Esophagus muscularis mucosa (tissue), 4 donors: ENCODE results near the gene CNNM1. TPM values are rescaled to one million over a fixed set of nuclear protein-coding genes. Genes with fewer than 3 reads are reported as not detected.

ENCODE experiments used
- DNase-seq: peaks from one replicate; pipeline ENCODE4 v3.0.0-alpha.2; 2017; ENCODE audit errors: extremely low spot score
- H3K27ac ChIP-seq, 4 donors: fragments of 200-600 bp; sonication (generic); replicated peaks in 1 of 4; 1 replicate in 3 of 4; 2 replicates in 1 of 4; pipeline ENCODE4 v1.5.1; 2016 to 2019; ENCODE audit warnings: mild to moderate bottlenecking in 1 of 4
- H3K27me3 ChIP-seq, 4 donors: fragments of 200-600 bp; sonication (generic); one replicate each; pipeline versions ENCODE4 v1.5.1 to v1.6.0; 2016 to 2019
- H3K36me3 ChIP-seq, 4 donors: fragments of 200-600 bp; sonication (generic); one replicate each; pipeline ENCODE4 v1.5.1; 2016 to 2019
- H3K4me1 ChIP-seq, 4 donors: fragments of 200-600 bp; sonication (generic); one replicate each; pipeline ENCODE4 v1.5.1; 2016 to 2019
- H3K4me3 ChIP-seq, 4 donors: fragments of 200-600 bp; sonication (generic); 1 replicate in 2 of 4; 2 replicates in 2 of 4; pipeline ENCODE4 v1.5.1; 2016 to 2019; ENCODE audit warnings: mild to moderate bottlenecking in 4 of 4, moderate library complexity in 1 of 4
- H3K9me3 ChIP-seq, 4 donors: fragments of 200-600 bp; sonication (generic); 1 replicate in 3 of 4; 2 replicates in 1 of 4; pipeline ENCODE4 v1.5.1; 2016 to 2019
- EP300 ChIP-seq: sonication (generic); formaldehyde crosslinking; IDR thresholded peaks from one replicate; pipeline ENCODE4 v1.6.1; 2017; ENCODE audit warnings: antibody characterized with exemption
- POLR2A ChIP-seq: fragments of 450-650 bp; IDR thresholded peaks from one replicate; pipeline ENCODE4 v1.6.1; 2017; ENCODE audit warnings: antibody characterized with exemption, moderate library complexity, mild to moderate bottlenecking, low read depth
- POLR2AphosphoS5 ChIP-seq, 2 donors: sonication (generic); formaldehyde crosslinking; IDR thresholded peaks; one replicate each; pipeline ENCODE4 v1.6.1; 2017; ENCODE audit warnings: antibody characterized with exemption in 2 of 2
- WGBS: methylation state at CpG from one replicate; pipeline ENCODE4 v1.1.5; 2018; 5-methylcytosine and 5-hydroxymethylcytosine counted together
- intact Hi-C: fragments of 100-400 bp; cut with DNase I; formaldehyde crosslinking; loops from one replicate; pipeline ENCODE4 v1.15.1; 2023
- total RNA-seq, 4 donors: library from RNA; depleted of rRNA; stranded (reverse); fragments of >200 nt; gene quantifications; one replicate each; pipeline versions ENCODE4 v1.1.0 to v1.2.1, GENCODE V29; 2016
- TF ChIP-seq, protein P1 (sequence below), 3 experiments: fragments of 200-600 bp in 2 of 3; fragments of 450-650 bp in 1 of 3; sonication (generic) in 2 of 3; IDR thresholded peaks; one replicate each; pipeline ENCODE4 v1.5.1; 2017 to 2019; ENCODE audit warnings: antibody characterized with exemption in 3 of 3, mild to moderate bottlenecking in 2 of 3, moderate library complexity in 1 of 3

CNNM1 gene
- total RNA-seq, 4 donors from 2014 or later, result 1.7 to 3.4 (median 2.7) TPM

DNA sequence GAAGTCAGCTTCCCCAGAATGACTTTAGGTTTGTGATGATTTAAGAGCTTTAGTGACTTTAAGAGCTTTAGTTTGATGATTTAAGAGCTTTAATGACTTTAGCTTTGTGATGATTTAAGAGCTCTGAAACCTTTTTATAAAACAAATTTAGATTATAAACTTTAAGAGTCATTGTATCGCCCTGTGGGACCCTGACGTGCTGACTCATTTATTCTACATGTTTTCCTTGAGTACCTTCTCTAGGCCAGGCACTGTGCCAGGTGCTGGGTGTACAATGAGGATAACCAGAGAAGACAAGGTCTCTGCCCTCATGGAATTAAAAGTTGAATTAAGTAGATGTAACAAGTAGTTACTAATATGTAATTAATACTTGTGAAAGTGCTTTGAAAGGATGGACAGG, 45.4 kb downstream of the CNNM1 start:
- Histone ChIP-seq H3K27me3 (no peaks in the 10 kb centered on the region), H3K9me3 (no peaks in the 10 kb centered on the region), H3K4me3 (no peak overlapping the region), H3K36me3 (no peaks in the 10 kb centered on the region), H3K27ac (no peak overlapping the region), H3K4me1 (peaks cover 0 to 10% (median 3%) of the 10 kb centered on the region in 4 donors)
- no peak for DNase-seq
- intact Hi-C loops, result loop anchor here (10.0 kb wide), 1 partner anchor 910 kb away; no protein-coding TSS in a partner anchor
- TF ChIP-seq POLR2AphosphoS5 (IDR thresholded peaks at IDR 0.05), result no peak
- TF ChIP-seq EP300, result no peak
- WGBS, result 52% methylated on average over 2 of the region's 2 CpGs

DNA sequence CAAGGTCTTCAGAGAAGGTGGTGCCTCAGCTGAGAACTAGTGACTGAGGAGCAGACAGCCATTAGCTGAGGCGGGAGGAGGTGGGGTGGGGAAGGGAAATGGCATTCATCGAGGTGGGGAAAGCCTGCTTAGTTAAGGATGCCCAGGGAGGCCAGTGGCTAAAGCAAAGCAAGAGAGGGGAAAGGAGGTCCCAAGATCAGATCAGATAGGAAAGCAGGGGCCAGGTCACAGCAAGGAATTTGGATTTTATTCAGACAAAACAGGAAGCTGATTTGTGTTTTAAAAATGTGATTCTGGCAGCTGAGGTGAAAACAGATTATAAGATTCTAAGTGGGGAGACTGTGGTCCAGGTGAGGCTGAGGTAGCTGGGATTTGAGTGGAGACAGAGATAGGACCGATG, 45.8 kb downstream of the CNNM1 start:
- H3K4me1 ChIP-seq, result peaks cover 0 to 10% (median 3%) of the 10 kb centered on the region in 4 donors
- intact Hi-C loops, result loop anchor here (10.0 kb wide), 1 partner anchor 910 kb away; no protein-coding TSS in a partner anchor
- no peak overlapping the region for H3K27ac ChIP-seq
- no peaks in the 10 kb centered on the region for H3K9me3 ChIP-seq
- H3K4me3 ChIP-seq, result no peak overlapping the region
- no peaks in the 10 kb centered on the region for H3K27me3 ChIP-seq
- TF ChIP-seq, protein P1, sequence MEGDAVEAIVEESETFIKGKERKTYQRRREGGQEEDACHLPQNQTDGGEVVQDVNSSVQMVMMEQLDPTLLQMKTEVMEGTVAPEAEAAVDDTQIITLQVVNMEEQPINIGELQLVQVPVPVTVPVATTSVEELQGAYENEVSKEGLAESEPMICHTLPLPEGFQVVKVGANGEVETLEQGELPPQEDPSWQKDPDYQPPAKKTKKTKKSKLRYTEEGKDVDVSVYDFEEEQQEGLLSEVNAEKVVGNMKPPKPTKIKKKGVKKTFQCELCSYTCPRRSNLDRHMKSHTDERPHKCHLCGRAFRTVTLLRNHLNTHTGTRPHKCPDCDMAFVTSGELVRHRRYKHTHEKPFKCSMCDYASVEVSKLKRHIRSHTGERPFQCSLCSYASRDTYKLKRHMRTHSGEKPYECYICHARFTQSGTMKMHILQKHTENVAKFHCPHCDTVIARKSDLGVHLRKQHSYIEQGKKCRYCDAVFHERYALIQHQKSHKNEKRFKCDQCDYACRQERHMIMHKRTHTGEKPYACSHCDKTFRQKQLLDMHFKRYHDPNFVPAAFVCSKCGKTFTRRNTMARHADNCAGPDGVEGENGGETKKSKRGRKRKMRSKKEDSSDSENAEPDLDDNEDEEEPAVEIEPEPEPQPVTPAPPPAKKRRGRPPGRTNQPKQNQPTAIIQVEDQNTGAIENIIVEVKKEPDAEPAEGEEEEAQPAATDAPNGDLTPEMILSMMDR (IDR thresholded peaks at IDR 0.05), result no peak
- TF ChIP-seq EP300, result no peak
- no peak for TF ChIP-seq POLR2AphosphoS5 (IDR thresholded peaks at IDR 0.05)
- TF ChIP-seq POLR2A, result no peak
- H3K36me3 ChIP-seq, result no peaks in the 10 kb centered on the region
- 73% methylated on average over 3 of the region's 3 CpGs for WGBS
- DNase-seq, result no peak

DNA sequence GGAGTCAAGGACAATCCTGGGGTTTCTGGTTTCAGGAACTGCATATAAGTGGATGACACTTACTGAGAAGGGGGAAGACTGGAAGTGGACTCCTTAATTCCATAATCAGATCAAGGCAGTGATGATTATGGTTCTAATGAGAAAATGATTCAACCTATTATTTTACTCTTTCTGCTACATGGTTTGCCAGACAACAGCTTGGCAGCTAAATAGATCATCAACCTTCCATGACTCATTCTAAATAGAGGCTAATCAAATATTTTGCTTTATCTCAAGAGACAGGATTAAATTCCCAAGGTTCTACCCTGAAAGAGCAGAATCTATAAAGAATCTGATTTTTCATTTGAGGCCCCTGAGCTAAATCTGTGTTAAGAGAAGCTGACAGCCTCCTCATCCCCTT, 46.3 kb downstream of the CNNM1 start:
- intact Hi-C loops, result loop anchor here (10.0 kb wide), 1 partner anchor 911 kb away; no protein-coding TSS in a partner anchor
- no peak overlapping the region for H3K4me3 ChIP-seq

DNA sequence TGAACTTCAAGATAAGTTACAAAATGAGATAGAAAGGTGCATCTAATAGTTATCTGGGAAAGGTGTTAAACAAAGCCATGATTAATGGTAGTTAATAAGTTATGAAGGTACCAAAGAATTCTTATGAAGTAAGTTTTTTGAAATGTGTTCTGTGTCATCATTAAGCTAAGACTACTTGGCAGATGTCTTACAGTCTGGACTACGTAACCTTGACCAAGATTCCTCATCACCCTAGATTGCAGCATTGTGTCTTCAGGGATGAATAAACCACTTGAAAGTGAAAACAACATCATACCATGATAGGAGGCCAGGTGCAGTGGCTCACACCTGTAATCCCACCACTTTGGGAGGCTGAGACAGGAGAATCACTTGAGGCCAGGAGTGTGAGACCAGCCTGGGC, 53.0 kb downstream of the CNNM1 start:
- 67% methylated on average over 1 of the region's 1 CpG for WGBS
- Histone ChIP-seq H3K9me3 (no peaks in the 10 kb centered on the region), H3K27me3 (no peaks in the 10 kb centered on the region), H3K4me1 (no peaks in the 10 kb centered on the region), H3K4me3 (no peak overlapping the region), H3K27ac (no peak overlapping the region), H3K36me3 (no peaks in the 10 kb centered on the region)
- TF ChIP-seq POLR2AphosphoS5 (IDR thresholded peaks at IDR 0.05), result no peak
- TF ChIP-seq POLR2A, result no peak
- TF ChIP-seq EP300, result no peak
- TF ChIP-seq, protein P1 (IDR thresholded peaks at IDR 0.05), result no peak
- intact Hi-C loops, result no loop called here
- DNase-seq, result no peak

More for the DNA sequence above, 46.3 kb downstream of the CNNM1 start:
- Histone ChIP-seq H3K27me3 (no peaks in the 10 kb centered on the region), H3K9me3 (no peaks in the 10 kb centered on the region), H3K36me3 (no peaks in the 10 kb centered on the region), H3K27ac (no peak overlapping the region), H3K4me1 (peaks cover 0 to 10% (median 3%) of the 10 kb centered on the region in 4 donors)
- TF ChIP-seq EP300 (no peak), POLR2A (no peak), POLR2AphosphoS5 (IDR thresholded peaks at IDR 0.05) (no peak)
- TF ChIP-seq, protein P1 (IDR thresholded peaks at IDR 0.05), result no peak
- DNase-seq, result no peak

DNA sequence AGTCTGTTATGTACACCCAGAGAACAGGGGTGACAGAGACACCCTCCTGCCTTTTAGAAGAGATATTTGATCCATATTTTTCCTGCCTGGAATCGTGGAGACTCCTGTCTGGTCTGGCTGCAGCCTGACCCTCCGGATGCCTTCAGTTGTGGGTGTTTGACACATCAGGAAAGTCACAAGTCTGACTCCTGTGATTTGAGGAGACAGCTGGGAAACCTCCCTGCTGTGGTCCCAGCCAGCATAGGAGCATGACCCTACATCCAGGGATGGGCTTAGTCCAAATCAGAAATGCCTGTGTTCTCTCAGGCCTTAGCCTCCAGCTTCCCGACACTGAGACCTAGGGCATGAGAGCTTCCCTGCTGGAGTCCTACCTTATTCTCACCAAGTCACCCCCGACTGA, 57.9 kb downstream of the CNNM1 start:
- peaks cover 0 to 3% (median 0%) of the 10 kb centered on the region in 4 donors for H3K36me3 ChIP-seq
- H3K9me3 ChIP-seq, result no peaks in the 10 kb centered on the region
- TF ChIP-seq EP300 (no peak), POLR2A (no peak), POLR2AphosphoS5 (IDR thresholded peaks at IDR 0.05) (no peak)
- TF ChIP-seq, protein P1 (IDR thresholded peaks at IDR 0.05), result no peak
- H3K27me3 ChIP-seq, result no peaks in the 10 kb centered on the region
- intact Hi-C loops, result no loop called here
- no peak for DNase-seq
- no peak overlapping the region for H3K27ac ChIP-seq
- peaks cover 14 to 16% (median 15%) of the 10 kb centered on the region in 4 donors for H3K4me1 ChIP-seq
- WGBS, result 67% methylated on average over 4 of the region's 4 CpGs
- no peak overlapping the region for H3K4me3 ChIP-seq
